GM19452 (cell line): Measurements from ENCODE around the gene AMOTL2.

ENCODE experiments used
- ATAC-seq: cut with Tn5 transposase; IDR thresholded peaks from one replicate; pipeline ENCODE4 v1.9.1; 2021; ENCODE audit not compliant: unreplicated experiment

AMOTL2 gene

GRCh38 chr3:134336587-134336986, 37.7 kb downstream of the AMOTL2 start:
- ATAC-seq, result no peak

GRCh38 chr3:134334901-134335280, 39.4 kb downstream of the AMOTL2 start:
- no peak for ATAC-seq

GRCh38 chr3:134334231-134334900, 39.9 kb downstream of the AMOTL2 start:
- ATAC-seq, result no peak

GRCh38 chr3:134333522-134334181, 40.6 kb downstream of the AMOTL2 start:
- no peak for ATAC-seq

GRCh38 chr3:134332344-134332743, 41.9 kb downstream of the AMOTL2 start:
- ATAC-seq, result no peak

GRCh38 chr3:134331811-134332199, 42.4 kb downstream of the AMOTL2 start:
- no peak for ATAC-seq

- ATAC-seq, result no peak
Measured at GRCh38 chr3:134330883-134331810, 43.1 kb downstream of the AMOTL2 start.

- no peak for ATAC-seq
Measured at GRCh38 chr3:134328846-134329245, 45.4 kb downstream of the AMOTL2 start.

GRCh38 chr3:134328147-134328591, 46.1 kb downstream of the AMOTL2 start:
- ATAC-seq, result no peak

GRCh38 chr3:134327594-134327975, 46.7 kb downstream of the AMOTL2 start:
- no peak for ATAC-seq

- ATAC-seq, result no peak
Measured at GRCh38 chr3:134326760-134327593, 47.3 kb downstream of the AMOTL2 start.

- no peak for ATAC-seq
Measured at GRCh38 chr3:134326126-134326525, 48.1 kb downstream of the AMOTL2 start.

GRCh38 chr3:134325706-134326105, 48.5 kb downstream of the AMOTL2 start:
- no peak for ATAC-seq

- no peak for ATAC-seq
Measured at GRCh38 chr3:134325061-134325705, 49.1 kb downstream of the AMOTL2 start.

- no peak for ATAC-seq
Measured at GRCh38 chr3:134323966-134324962, 50.0 kb downstream of the AMOTL2 start.

GRCh38 chr3:134322286-134322685, 52.0 kb downstream of the AMOTL2 start:
- no peak for ATAC-seq

- ATAC-seq, result no peak
Measured at GRCh38 chr3:134320749-134321148, 53.5 kb downstream of the AMOTL2 start.

GRCh38 chr3:134319931-134320330, 54.3 kb downstream of the AMOTL2 start:
- ATAC-seq, result no peak

- ATAC-seq, result no peak
Measured at GRCh38 chr3:134318166-134318565, 56.1 kb downstream of the AMOTL2 start.
